T-helper 22 cell (primary cell): ENCODE data around the gene SHC3.

Experiments used
- DNase-seq: peaks from one replicate; pipeline ENCODE4 v3.0.0-alpha.2; 2020; ENCODE audit warnings: low read depth

Gene SHC3

DNA sequence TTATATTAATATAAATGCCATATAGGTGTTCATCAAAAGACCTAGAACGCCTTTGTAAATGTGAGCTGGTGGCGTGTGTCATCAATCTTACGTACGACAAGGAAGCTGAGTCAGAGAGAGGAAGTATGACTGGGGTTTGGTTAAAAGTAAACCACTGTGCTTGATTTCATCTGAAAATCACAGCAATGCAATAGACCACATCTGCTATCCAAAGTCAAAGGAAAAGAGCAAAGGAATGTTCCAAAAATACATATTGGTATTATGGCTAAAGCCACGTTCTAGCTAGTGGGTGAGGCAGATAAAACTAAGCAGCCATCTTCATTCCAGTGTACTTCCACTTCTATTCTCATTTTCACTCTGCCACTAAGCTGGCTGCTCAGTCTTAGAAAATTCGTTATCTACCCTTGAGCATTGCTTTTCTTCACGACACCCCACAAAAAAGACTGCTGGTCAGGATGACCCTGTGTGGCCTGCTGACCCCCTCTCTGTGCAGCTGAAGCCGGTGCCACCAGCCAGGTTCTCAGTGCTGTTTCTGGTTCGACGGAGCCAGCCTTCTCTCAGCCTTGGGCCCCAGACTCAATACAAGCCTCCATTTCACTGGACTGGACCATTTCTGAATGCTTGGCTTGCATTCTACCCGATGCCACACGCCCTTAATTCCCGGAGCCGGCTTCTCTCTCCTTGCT is 23.8 kb downstream of the SHC3 start:
- DNase-seq = no peak

DNA sequence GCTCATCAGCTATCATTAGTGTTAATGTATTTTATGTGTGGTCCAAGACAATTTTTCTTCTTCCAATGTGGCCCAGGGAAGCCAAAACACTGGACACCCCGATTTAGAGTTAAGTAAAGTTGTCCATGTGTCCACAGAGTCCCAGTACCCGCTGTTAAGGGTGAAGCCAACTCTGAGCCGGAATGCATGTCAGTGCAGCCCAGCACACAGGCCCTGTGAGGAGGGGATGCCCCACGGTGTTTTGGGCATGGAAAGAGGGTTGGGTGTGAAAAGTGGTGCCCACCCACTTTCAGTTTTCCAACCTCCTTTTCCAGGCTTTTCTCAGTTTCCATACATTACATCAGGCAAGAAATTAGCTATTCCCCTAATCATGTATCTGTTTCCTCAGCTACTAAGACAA is 24.4 kb downstream of the SHC3 start:
- DNase-seq = no peak

DNA sequence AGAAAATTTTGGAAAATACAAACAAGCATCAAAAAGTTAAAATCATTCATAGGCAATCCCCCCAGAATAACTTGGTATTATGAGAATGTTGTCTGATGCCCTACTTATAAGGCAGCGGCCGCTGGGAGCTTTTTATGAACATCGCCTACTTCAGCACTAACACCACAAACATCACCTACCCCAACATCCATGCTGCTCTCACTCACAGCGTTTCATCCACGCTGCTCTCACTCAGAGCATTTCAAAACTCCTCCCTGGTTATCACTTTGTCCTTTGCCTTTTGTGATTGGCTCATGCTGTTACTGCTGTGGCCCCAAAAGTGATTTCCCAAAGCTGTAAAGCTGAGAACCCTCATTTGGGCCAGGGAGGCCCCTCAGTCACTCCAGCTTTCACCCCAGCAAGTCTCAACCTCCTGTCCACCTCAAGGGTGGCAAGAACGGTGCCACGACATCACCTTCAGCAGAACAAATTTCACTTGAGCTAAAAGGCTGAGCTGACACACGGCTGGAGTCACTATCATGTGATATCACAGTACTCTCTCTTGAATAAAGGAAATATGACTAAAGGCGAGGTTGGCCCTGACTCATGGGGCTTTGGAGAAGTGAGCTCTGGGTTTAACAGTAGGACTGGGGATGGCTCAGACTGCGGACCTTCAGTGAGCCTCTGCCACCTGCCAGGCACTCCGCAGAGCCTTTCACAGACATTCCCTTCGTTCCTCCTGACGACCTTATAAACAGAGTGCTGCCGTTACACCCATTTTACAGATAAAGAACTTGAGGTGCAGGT is 25.2 kb downstream of the SHC3 start:
- no peak for DNase-seq

DNA sequence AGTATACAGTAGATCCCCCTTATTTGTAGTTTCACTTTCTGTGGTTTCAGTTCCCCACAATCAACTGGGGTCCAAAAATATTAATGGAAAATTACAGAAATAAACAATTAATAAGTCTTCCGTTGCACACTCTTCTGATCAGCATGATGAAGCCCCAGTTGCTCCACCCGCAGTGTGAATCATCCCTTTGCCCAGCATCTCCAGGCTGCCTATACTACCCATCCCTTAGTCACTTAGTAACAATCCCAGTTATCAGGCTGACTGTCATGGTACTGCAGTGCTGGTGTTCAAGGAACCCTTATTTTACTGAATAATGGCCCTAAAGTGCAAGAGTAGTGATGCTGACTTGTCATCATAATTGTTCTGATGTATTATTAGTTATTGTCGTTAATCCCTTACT is 28.9 kb downstream of the SHC3 start:
- no peak for DNase-seq

DNA sequence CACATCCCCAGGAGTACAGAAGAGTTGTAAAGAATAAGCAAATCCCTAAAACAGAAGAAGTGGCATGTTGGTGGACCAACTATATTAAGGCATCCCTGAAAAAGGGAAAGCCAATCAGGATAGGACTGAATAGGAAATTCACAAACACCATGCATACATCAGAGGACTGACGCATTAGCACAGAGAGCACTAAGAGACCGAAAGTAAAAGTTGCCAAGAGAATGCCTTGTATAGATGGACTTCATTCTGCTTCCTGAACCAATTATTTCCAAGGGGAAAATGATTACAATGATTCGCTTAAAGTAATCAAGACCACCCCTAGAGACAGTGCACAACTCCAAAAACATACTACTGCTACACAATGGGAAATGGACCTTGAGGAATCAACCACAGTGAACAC is 33.5 kb downstream of the SHC3 start:
- no peak for DNase-seq

DNA sequence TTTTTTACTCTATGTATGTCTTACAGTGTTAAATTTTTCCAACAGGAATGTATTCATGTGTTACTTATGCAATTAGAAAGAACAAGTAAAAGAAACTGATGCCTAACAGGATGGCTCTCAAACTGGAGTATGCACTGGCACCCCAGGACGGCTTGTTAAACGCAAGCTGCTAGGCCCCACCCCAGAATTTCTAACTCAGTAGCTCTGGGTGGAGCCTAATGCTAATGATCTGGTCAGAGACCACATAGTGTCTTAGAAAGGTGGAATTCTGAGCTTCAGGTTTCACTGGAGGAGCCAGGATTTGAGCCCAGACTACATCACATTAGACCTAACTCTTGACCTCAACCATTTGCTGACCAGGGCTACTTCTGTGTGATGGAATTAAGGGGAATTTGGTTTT is 34.4 kb downstream of the SHC3 start:
- DNase-seq = no peak

DNA sequence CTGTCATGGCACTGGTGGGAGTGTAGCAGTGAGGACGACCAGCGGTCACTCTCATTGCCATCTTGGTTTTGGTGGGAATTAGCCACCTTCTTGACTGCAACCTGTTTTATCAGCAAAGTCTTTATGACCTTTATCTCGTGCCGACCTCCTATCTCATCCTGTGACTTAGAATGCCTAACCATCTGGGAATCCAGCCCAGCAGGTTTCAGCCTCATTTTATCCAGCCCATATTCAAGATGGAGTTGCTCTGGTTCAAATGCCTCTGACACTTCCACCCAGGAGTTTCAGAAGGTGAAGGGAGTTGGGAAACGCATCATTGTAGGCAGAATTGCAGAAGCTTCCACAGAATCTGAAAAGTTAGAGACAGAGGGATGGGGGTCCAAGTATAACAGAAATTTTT is 35.4 kb downstream of the SHC3 start:
- DNase-seq = no peak

DNA sequence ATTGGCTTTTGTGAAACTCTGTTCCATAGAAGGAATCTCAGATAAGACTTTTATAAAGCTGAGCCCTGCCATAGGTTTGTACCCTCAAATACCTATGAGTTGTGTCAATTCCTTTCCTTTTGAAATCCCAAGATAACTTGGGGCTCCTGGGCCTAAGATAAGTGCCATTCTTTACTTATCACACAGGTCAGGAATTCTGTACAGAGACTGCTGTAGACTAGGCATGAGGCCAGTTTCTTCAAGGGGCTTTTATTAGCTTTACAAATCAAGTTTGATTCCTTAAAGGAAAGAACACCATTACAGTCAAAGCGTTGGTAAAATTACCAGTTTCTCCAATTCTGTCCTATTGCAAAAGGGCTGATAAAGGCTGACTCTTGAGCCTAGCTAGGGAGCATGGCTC is 39.2 kb downstream of the SHC3 start:
- no peak for DNase-seq

DNA sequence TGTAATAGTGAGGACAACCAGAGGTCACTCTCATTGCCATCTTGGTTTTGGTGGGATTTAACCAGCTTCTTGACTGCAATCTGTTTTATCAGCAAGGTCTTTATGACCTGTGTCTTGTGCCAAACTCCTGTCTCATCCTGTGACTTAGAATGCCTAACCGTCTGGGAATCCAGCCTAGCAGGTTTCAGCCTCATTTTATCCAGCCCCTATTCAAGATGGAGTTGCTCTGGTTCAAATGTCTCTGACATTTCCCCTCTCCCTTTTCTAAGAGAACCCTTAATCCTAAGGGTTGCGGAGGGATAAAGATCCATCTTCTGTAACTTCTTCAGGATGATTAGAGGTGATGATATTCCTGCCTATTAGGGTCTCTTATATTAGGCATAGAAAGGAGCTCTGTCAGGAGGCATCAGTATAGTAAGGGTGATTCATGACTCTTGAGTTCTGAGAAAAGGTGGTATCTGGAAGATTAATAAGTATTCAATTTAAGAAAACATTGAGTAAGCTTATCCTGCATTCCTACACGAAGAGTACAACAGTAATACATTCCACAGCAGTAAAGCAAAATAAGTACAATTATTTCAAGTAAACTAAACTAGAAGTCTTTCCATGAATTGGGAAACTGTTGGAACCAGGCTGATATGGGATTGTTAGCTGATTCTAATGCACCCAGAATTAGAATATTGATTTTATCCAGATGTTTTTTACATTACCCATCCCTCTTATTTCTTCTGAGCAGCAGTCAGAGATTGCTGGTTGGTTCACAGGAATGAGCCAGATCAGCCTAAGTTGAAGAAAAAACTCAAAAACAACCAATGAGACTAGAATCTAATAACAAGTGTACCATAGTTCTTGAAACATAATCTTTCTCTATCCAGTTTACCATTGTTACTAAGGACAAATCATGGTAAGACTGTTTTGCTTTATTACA is 39.9 kb downstream of the SHC3 start:
- no peak for DNase-seq

DNA sequence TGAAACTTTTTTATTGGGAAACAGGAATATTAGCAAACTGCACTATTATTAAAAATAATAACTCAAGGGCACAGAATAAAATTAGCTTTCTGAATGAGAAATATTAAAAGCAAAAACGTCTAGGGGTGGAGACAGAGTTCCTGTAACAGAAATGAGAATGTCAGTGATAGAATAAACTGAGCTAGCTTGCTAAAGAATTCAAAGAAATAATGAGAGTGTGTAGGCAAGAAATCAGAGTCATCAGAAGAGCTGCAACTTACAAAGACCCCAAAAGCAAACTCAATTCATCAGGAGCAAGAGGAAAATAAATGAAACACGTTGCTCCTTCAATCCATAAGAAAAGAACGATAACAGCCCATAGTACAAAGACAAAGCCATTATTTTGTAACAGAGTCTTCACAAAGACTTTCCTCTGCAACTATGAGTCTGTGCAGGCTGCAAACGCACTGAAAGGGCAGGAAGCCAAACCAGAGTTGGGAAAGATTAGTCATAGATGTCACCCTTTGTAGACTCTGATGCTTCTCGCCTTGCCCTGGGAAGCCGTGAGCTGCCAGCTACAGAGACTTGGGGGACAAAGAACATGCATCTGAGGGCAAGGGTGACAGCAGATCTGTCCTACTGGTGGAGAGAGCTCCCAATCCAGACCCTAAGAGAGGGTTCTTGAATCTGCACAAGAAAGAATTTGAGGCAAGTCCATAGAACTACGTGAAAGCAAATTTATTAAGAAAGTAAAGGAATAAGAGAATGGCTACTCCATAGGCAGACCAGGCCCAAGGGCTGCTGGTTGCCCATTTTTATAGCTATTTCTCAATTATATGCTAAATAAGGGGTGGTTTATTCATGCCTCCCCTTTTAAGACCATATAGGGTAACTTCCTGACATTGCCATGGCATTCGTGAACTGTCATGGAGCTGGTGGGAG is 40.8 kb downstream of the SHC3 start:
- no peak for DNase-seq

DNA sequence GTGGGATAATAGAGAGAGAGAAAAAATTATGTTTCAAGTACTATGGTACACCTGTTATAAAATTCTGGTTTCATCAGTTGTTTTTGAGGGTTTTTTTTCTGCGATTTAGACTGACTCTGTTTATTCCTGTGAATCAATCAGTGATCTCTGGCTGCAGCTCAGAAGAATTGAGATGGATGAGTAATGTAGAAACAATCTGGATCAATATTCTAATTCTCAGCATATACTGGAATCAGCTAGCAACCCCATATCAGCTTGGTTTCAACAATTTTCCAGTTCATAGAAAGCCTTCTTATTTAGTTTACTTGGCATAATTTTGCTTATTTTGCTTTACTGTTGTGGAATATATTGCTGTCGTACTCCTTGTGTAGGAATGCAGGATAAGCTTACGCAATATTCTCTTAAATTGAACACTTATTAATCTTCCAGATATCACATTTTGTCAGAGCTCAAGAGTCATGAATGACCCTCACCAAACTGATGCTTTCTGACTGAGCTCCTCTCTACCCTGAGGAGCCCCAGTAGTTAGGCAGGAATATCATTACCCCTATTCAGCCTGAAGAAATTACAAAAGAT is 42.9 kb downstream of the SHC3 start:
- DNase-seq = no peak

DNA sequence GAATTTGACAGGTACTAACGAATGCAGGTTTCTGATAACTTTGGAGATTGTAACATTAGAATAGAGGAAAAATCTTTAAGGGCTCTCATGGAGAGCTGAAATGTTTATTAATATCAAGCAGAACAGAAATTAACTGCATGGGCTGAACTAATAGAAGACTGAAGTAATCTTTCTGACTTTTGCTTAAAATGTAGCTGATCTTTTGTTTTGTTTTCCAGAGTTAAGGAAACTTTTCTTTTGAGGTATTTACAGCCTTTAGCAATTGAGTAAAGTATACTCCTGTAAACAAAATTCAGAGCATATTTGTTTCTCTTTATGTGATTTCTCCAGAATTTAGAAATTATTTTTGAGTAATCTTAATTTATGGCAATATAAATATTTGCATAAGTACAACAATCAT is 43.9 kb downstream of the SHC3 start:
- DNase-seq = no peak

DNA sequence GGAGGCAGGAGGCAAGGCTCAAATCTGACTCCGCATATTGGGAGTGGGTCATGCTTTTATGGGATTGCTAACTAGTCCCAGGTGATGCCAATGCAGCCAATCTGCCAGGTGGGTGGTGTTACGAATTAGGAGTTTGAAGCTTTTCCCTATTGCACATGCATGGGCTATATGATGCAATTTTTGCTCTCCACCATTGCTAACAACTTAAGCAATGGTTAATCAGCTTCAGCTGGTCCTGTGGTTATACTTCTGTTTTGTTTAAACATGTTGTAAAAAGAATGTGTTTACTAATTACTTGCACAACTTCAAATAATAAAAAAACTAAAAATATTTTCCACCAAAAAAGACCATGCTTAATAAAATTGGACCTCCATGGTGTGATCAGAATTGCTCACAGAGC is 55.7 kb downstream of the SHC3 start:
- no peak for DNase-seq

DNA sequence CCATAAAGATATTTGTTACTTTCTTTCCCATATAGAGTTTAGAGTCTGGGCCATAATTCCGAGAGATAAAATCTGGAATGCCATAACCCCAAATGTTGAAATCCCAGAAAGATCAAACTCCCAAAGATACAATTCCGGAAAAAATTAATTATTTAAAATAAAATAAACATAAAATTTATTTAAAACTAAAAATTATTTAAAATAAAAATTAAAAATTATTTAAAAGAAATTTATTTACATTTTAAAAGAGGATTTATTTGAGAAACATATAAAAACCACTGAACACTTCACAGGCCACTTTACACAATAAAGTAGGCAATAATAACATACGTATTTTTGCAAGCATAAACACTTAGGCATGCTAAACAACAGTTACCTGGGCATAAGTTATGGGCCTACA is 57.9 kb downstream of the SHC3 start:
- DNase-seq = no peak

DNA sequence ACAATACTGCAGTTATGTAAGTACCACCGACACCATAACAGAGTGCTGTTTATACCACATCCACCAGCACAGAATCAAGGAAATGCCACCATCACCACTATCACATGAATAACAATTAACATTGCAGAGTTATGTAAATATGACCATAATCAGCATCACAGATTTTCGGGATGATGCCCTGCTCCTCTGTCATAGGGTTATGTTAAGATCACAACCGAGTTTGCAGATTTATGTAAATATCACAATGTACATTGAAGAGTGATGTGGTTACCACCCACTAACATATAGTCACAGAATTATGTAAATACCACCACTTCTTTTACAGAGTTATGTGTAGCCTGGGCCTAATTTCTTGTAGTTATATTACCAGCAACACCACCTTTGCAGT is 61.8 kb downstream of the SHC3 start:
- DNase-seq = no peak

DNA sequence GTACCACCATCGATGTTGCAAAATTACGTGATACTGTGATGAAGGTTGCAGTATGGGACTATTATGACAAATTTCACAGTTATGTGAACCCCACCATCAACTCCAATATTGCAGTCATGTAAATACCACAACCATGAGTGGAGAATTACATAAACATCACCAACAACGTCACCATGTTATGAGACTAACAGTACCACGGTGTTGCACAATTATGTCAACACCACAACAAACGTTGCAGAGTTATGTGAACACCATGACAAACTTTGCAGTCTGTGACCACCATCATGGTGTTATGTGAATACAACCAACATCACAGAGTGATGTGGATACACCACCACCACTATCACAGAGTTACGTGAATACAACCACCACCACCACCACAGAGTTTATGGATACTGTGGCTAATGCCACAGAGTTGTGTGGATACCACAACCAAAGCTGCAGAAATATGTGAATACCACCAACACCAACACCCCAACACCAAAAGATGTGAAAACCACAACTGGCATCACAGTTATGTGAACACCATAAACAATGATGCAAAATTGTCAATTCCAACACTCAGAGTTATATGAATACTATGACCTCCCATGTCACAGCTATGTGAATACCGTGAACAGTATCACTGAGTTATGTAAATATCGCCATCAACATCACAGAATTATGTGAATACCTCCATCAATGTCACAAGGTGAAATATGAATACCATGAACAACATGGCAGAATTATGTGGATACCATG is 62.4 kb downstream of the SHC3 start:
- DNase-seq = no peak

DNA sequence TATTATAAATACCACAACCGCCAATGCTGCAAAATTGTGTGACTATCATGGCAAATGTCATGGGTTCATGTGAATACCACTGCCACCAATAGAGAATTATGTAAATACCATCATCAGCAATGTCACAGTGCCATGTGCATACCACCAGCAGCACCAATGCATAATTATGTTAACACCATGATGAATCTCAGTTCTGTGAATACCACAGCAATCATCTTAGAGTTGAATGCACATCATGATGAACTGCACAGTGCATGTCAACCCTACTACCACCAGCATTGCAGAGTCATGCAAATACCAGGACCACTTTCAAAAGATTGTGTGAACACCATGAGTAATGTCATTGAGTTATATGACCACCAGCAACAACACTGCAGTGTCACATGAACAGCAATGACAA is 63.2 kb downstream of the SHC3 start:
- DNase-seq = no peak

DNA sequence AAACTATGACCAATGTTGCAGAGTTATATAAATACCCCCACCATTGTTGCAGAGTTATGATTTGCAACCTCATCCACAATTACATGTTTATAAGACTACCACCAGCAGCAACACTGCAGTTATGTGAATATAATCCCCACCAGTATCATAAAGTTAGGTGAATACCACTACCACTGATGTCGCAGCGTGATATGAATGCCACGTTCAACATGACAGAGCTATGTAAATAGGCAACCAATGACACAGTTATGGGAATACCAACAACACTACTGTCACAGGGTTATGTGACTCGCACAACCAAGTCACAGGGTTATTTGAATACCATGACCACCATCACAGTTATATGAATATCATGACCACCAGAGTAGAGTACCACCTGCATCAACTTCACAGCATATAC is 63.9 kb downstream of the SHC3 start:
- no peak for DNase-seq

DNA sequence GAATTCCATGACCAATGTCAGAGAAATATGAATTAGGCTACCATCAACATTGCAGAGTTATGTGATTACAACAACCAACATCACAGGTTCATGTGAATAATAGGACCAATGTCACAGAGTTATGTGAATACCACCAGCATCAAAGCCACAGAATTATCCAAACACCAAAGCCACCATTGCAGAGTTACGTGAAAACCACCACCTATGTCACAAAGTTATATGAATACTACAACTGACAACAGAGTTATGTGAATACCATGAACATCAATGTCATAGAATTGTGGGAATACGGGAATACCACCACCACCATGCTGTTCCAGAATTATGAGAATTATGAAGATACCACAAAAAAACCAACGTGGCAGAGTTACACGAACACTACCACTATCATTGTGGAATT is 64.8 kb downstream of the SHC3 start:
- no peak for DNase-seq

DNA sequence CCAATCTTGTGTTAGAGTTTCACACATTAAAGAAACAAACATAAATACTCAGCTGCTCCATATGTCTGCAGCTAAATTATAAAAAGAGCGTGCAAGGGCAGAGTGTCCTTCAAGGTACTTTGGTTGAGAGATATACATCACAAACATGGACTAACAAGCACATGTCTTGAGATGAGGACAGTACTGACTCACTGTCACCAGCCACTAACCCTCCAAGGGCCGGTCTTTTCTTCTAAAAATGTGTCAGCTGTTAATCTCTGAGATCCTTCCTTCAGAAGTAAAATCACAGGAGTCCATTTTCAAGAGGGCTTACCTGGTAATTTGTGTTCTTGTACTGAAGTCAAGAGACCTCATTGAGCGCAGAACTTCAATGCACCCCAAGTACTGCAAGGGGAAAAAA is 66.4 kb downstream of the SHC3 start:
- DNase-seq = no peak

DNA sequence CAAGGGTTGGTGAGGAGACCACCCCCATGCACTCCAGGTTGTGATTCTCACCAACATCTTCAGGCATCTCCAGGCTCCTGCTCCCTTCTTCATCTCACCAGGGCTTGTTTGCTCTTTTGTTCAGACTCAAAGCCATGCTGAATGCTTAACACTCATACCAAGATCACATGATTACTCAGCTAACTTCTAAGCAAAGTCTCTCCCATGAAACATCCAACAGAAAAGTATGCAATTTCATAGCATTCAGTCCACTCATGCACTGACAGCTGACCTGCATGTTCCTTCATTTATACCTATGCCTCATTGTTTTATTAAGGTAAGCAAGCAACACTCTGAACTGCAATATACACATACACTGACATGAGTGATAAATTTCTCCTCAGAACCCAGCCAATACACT is 69.0 kb downstream of the SHC3 start:
- no peak for DNase-seq
